Measurements from ENCODE around the gene ST8SIA4.

Gene ST8SIA4

GRCh38 chr5:100824635-100825034, 78.4 kb downstream of the ST8SIA4 start:
- Mint-ChIP-seq H3K9me3 (no peaks in the 10 kb centered on the region), H3K27ac (no peak overlapping the region), H3K4me1 (peaks cover 12% of the 10 kb centered on the region), H3K4me3 (no peak overlapping the region), H3K27me3 (ENCODE audit: low read depth, poor library complexity) (no peaks in the 10 kb centered on the region), H3K36me3 (ENCODE audit: low read depth) (no peaks in the 10 kb centered on the region)
- no peak for TF ChIP-seq CTCF (IDR thresholded peaks at IDR 0.05)
- no peak for DNase-seq

- Mint-ChIP-seq H3K4me3 (no peak overlapping the region), H3K27ac (no peak overlapping the region), H3K27me3 (ENCODE audit: low read depth, poor library complexity) (no peaks in the 10 kb centered on the region), H3K36me3 (ENCODE audit: low read depth) (no peaks in the 10 kb centered on the region), H3K9me3 (no peaks in the 10 kb centered on the region), H3K4me1 (peaks cover 12% of the 10 kb centered on the region)
- no peak for TF ChIP-seq CTCF (IDR thresholded peaks at IDR 0.05)
- no peak for DNase-seq
Measured at GRCh38 chr5:100823812-100824211, 79.3 kb downstream of the ST8SIA4 start.

DNA sequence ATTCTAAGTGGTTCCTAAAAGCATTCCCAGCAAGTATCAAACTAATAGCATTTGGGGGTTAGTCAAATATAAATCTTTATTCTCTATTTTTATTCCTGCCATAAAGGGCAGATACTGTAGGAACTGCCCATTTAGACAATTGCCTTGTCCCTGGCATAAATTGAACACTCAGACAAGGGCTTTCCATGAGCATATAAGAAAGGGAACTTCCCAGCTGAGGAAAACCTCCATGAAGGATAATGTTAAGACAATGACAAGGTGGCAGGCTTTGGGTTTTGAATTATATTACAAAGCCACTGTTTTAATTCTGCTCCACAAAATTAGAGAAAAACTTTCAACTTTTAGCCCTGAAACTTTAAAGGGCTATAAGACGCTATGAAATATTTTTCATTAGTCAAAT, 81.3 kb downstream of the ST8SIA4 start:
- no peaks in the 10 kb centered on the region for H3K27me3 Mint-ChIP-seq (ENCODE audit: low read depth, poor library complexity)
- H3K9me3 Mint-ChIP-seq, result no peaks in the 10 kb centered on the region
- no peaks in the 10 kb centered on the region for H3K4me1 Mint-ChIP-seq
- no peak overlapping the region for H3K4me3 Mint-ChIP-seq
- H3K27ac Mint-ChIP-seq, result no peak overlapping the region
- TF ChIP-seq CTCF (IDR thresholded peaks at IDR 0.05), result no peak
- DNase-seq, result no peak
- no peaks in the 10 kb centered on the region for H3K36me3 Mint-ChIP-seq (ENCODE audit: low read depth)

DNA sequence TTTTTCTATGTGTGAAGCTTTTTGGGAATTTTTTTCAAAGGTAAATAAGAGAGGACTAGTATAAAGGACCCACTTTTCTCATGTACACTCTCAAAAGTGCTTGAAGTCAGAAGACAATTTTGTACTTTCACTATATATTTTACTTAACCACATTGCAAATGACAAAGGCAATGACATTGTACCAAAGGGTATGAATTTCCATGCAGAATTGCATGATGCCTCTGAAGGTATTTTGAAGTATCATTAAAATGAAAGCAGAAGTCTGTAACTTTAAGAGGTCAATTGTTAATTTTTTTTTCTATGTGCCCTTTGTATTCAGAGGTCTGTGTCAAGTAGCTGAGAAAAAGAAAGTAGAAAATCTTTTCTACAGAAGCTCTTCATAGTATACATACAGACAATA, 84.7 kb downstream of the ST8SIA4 start:
- DNase-seq, result no peak
- Mint-ChIP-seq H3K27ac (no peak overlapping the region), H3K27me3 (ENCODE audit: low read depth, poor library complexity) (no peaks in the 10 kb centered on the region), H3K4me3 (no peak overlapping the region), H3K36me3 (ENCODE audit: low read depth) (no peaks in the 10 kb centered on the region), H3K4me1 (no peaks in the 10 kb centered on the region), H3K9me3 (no peaks in the 10 kb centered on the region)
- TF ChIP-seq CTCF (IDR thresholded peaks at IDR 0.05), result no peak

DNA sequence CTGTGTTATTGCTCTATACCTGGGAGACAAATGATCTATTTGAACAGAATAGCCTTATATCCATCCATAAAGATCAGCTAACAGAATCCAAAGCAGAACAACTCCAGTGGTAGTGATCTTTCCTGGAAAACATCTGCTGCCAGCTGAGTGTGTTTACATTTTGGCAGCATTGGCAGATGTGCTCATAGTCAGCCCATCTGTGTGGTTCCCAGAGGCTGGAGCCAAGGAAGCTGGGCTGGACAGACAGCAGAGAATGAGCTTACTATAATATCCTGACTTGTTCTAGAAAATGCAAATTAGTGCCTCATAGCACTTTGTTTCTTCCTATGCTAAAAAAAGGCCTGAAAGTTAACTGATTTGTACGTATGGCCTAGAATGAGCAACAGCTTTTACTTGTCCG, 99.7 kb downstream of the ST8SIA4 start:
- no peak for TF ChIP-seq CTCF (IDR thresholded peaks at IDR 0.05)
- H3K27ac Mint-ChIP-seq, result no peak overlapping the region
- no peaks in the 10 kb centered on the region for H3K9me3 Mint-ChIP-seq
- H3K27me3 Mint-ChIP-seq (ENCODE audit: low read depth, poor library complexity), result no peaks in the 10 kb centered on the region
- no peaks in the 10 kb centered on the region for H3K36me3 Mint-ChIP-seq (ENCODE audit: low read depth)
- H3K4me1 Mint-ChIP-seq, result no peaks in the 10 kb centered on the region
- H3K4me3 Mint-ChIP-seq, result no peak overlapping the region
- DNase-seq, result no peak

DNA sequence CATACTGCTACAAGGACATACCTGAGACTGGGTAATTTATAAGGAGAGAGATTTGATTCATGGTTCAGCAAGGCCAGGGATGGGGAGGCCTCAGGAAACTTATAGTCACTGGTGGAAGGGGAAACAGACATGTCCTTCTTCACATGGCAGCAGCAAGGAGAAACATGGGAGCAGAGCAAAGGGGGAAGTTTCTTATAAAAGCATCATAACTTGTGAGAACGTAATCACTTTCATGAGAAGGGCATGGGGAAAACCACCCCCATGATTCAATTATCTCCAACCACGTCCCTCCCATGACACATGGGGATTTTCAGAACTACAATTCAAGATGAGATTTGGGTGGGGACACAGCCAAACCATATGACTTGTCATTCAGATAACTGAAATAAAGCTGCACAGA, 100.9 kb downstream of the ST8SIA4 start:
- TF ChIP-seq CTCF (IDR thresholded peaks at IDR 0.05), result no peak
- DNase-seq, result no peak
- Mint-ChIP-seq H3K9me3 (no peaks in the 10 kb centered on the region), H3K27ac (no peak overlapping the region), H3K4me3 (no peak overlapping the region), H3K4me1 (no peaks in the 10 kb centered on the region), H3K36me3 (ENCODE audit: low read depth) (no peaks in the 10 kb centered on the region), H3K27me3 (ENCODE audit: low read depth, poor library complexity) (no peaks in the 10 kb centered on the region)

Data from nephron progenitor cell (in vitro differentiated cells).